Measurements from ENCODE around the gene IL11.

IL11 gene

GRCh38 chr19:55321466-55322137, 48.7 kb downstream of the IL11 start:
- TF ChIP-seq CSDC2 (CRISPR knock-in tag; IDR thresholded peaks at IDR 0.05) (no peak), PATZ1 (CRISPR knock-in tag; IDR thresholded peaks at IDR 0.05; ENCODE audit: borderline replicate concordance) (no peak), ZC3H10 (CRISPR knock-in tag; IDR thresholded peaks at IDR 0.05) (no peak), OSR1 (CRISPR knock-in tag; IDR thresholded peaks at IDR 0.05) (no peak), ZNF565 (CRISPR knock-in tag; conservative IDR thresholded peaks at IDR 0.05; ENCODE audit: low read depth) (no peak), CSRNP3 (CRISPR knock-in tag; IDR thresholded peaks at IDR 0.05) (no peak), POU6F1 (CRISPR knock-in tag; IDR thresholded peaks at IDR 0.05; ENCODE audit: borderline replicate concordance, low read depth) (no peak), TSHZ2 (CRISPR knock-in tag; IDR thresholded peaks at IDR 0.05) (no peak), TOX (CRISPR knock-in tag; IDR thresholded peaks at IDR 0.05; ENCODE audit: borderline replicate concordance) (no peak), ZNF8 (CRISPR knock-in tag; IDR thresholded peaks at IDR 0.05) (no peak), ZFP3 (CRISPR knock-in tag; IDR thresholded peaks at IDR 0.05) (no peak), ZFP30 (CRISPR knock-in tag; IDR thresholded peaks at IDR 0.05) (no peak), ZNF70 (CRISPR knock-in tag; IDR thresholded peaks at IDR 0.05) (no peak), ARNTL (CRISPR knock-in tag; IDR thresholded peaks at IDR 0.05; ENCODE audit: borderline replicate concordance, low read depth) (no peak)
- ATAC-seq, result no peak

GRCh38 chr19:55320844-55321419, 49.3 kb downstream of the IL11 start:
- no peak; the same call in 2 of the 3 replicates for ATAC-seq
- TF ChIP-seq CSRNP3 (CRISPR knock-in tag; IDR thresholded peaks at IDR 0.05) (no peak), PATZ1 (CRISPR knock-in tag; IDR thresholded peaks at IDR 0.05; ENCODE audit: borderline replicate concordance) (no peak), CSDC2 (CRISPR knock-in tag; IDR thresholded peaks at IDR 0.05) (no peak), TSHZ2 (CRISPR knock-in tag; IDR thresholded peaks at IDR 0.05) (no peak), ARNTL (CRISPR knock-in tag; IDR thresholded peaks at IDR 0.05; ENCODE audit: borderline replicate concordance, low read depth) (no peak), ESRRG (CRISPR knock-in tag; IDR thresholded peaks at IDR 0.05) (no peak), ZC3H10 (CRISPR knock-in tag; IDR thresholded peaks at IDR 0.05) (no peak), RARB (CRISPR knock-in tag; IDR thresholded peaks at IDR 0.05) (no peak), POU6F1 (CRISPR knock-in tag; IDR thresholded peaks at IDR 0.05; ENCODE audit: borderline replicate concordance, low read depth) (no peak), PPARA (CRISPR knock-in tag; IDR thresholded peaks at IDR 0.05; ENCODE audit: borderline replicate concordance) (no peak), TOX (CRISPR knock-in tag; IDR thresholded peaks at IDR 0.05; ENCODE audit: borderline replicate concordance) (no peak), GLIS3 (CRISPR knock-in tag; IDR thresholded peaks at IDR 0.05) (no peak), SNAI2 (CRISPR knock-in tag; IDR thresholded peaks at IDR 0.05) (no peak), ZNF8 (CRISPR knock-in tag; IDR thresholded peaks at IDR 0.05) (no peak)
